Type B pancreatic cell (in vitro differentiated cells): Measurements from ENCODE around the gene GPR18. TPM values are rescaled to one million over a fixed set of nuclear protein-coding genes. Genes with fewer than 3 reads are reported as not detected.

Source experiments
- DNase-seq: peaks from one replicate; pipeline ENCODE4 v3.0.0; 2021; ENCODE audit warnings: mixed read lengths; ENCODE audit not compliant: unreplicated experiment; ENCODE audit errors: extremely low spot score
- H3K27ac Mint-ChIP-seq: 2 replicates; pipeline ENCODE4 v1.8.0; 2021; ENCODE audit warnings: mild to moderate bottlenecking, mixed read lengths
- H3K27me3 Mint-ChIP-seq: 2 replicates; pipeline ENCODE4 v1.8.0; 2021; ENCODE audit warnings: mixed read lengths
- H3K36me3 Mint-ChIP-seq: 2 replicates; pipeline ENCODE4 v1.8.0; 2021; ENCODE audit warnings: mixed read lengths
- H3K4me1 Mint-ChIP-seq: one replicate; pipeline ENCODE4 v1.8.0; 2021; ENCODE audit warnings: mixed read lengths; ENCODE audit not compliant: unreplicated experiment
- H3K4me3 Mint-ChIP-seq: 2 replicates; pipeline ENCODE4 v1.8.0; 2021; ENCODE audit warnings: mild to moderate bottlenecking, mixed read lengths
- H3K9me3 Mint-ChIP-seq: 2 replicates; pipeline ENCODE4 v1.8.0; 2021; ENCODE audit warnings: mixed read lengths
- total RNA-seq: library from RNA; stranded (reverse); gene quantifications from 2 replicates; pipeline ENCODE4 v1.2.1, GENCODE V29; 2021; ENCODE audit warnings: low replicate concordance
- TF ChIP-seq, protein P1 (sequence below): fragments of 200-600 bp; sonication (generic); conservative IDR thresholded peaks from 2 replicates; pipeline ENCODE4 v1.5.0; 2021; ENCODE audit warnings: antibody characterized with exemption, mild to moderate bottlenecking

The GPR18 gene
- total RNA-seq, 1 donor from 2014 or later = not detected

- DNase-seq = no peak
- no peaks in the 10 kb centered on the region for H3K27me3 Mint-ChIP-seq
- H3K27ac Mint-ChIP-seq = no peak overlapping the region
- H3K4me1 Mint-ChIP-seq = peaks cover 41% of the 10 kb centered on the region
- peaks cover 39% of the 10 kb centered on the region for H3K36me3 Mint-ChIP-seq
- TF ChIP-seq, protein P1, sequence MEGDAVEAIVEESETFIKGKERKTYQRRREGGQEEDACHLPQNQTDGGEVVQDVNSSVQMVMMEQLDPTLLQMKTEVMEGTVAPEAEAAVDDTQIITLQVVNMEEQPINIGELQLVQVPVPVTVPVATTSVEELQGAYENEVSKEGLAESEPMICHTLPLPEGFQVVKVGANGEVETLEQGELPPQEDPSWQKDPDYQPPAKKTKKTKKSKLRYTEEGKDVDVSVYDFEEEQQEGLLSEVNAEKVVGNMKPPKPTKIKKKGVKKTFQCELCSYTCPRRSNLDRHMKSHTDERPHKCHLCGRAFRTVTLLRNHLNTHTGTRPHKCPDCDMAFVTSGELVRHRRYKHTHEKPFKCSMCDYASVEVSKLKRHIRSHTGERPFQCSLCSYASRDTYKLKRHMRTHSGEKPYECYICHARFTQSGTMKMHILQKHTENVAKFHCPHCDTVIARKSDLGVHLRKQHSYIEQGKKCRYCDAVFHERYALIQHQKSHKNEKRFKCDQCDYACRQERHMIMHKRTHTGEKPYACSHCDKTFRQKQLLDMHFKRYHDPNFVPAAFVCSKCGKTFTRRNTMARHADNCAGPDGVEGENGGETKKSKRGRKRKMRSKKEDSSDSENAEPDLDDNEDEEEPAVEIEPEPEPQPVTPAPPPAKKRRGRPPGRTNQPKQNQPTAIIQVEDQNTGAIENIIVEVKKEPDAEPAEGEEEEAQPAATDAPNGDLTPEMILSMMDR = no peak
- peaks cover 12% of the 10 kb centered on the region for H3K9me3 Mint-ChIP-seq
- H3K4me3 Mint-ChIP-seq = no peak overlapping the region
Observed at GRCh38 chr13:99227909-99228688, 30.1 kb downstream of the GPR18 start.

GRCh38 chr13:99227331-99227900 lies 30.8 kb downstream of the GPR18 start:
- H3K4me1 Mint-ChIP-seq = peaks cover 41% of the 10 kb centered on the region
- peaks cover 18% of the 10 kb centered on the region for H3K9me3 Mint-ChIP-seq
- H3K27ac Mint-ChIP-seq = no peak overlapping the region
- no peak for DNase-seq
- H3K27me3 Mint-ChIP-seq = no peaks in the 10 kb centered on the region
- peaks cover 44% of the 10 kb centered on the region for H3K36me3 Mint-ChIP-seq
- TF ChIP-seq, protein P1 = no peak
- H3K4me3 Mint-ChIP-seq = no peak overlapping the region

DNA sequence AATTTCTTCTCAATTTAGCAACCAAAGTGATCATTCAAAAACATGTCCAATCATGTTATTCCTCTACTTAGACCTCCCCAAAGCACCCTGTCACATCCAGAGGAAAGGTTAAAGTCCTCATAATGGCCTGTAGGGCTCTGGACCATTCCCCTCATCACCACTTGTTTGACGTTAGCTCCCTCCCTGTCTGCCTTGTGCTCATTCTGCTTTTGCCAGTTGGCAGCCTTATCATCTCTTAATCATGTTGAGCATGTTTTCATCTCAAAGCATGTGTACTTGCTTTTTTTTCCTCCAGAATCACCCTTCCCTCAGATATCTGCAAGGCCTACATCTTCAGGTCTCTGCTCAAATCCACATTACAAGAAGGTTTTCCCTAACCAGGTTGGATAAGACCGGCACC lies 31.7 kb downstream of the GPR18 start:
- TF ChIP-seq, protein P1 = no peak
- Mint-ChIP-seq H3K4me3 (no peak overlapping the region), H3K27ac (no peak overlapping the region), H3K27me3 (no peaks in the 10 kb centered on the region), H3K36me3 (peaks cover 48% of the 10 kb centered on the region), H3K9me3 (peaks cover 21% of the 10 kb centered on the region), H3K4me1 (peaks cover 37% of the 10 kb centered on the region)
- no peak for DNase-seq

DNA sequence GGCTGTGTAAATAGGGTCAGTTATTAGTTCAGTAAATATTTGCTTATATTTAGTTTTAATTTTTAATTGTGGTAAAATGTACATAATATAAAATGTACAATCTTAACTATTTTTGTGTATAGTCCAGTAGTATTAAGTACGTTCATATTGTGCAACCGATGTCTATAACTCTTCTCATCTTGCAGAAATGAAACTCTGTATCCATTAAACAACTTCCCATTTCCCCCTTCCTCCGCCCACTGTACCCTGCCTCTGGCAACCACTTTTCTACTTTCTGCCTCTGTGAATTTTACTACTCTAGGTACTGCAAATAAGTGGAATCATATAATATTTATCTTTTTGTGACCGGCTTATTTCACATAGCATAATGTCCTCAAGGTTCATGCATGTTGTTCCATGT lies 33.1 kb downstream of the GPR18 start:
- TF ChIP-seq, protein P1 = no peak
- H3K27me3 Mint-ChIP-seq = no peaks in the 10 kb centered on the region
- H3K4me3 Mint-ChIP-seq = no peak overlapping the region
- no peak overlapping the region for H3K27ac Mint-ChIP-seq
- H3K9me3 Mint-ChIP-seq = peaks cover 21% of the 10 kb centered on the region
- H3K36me3 Mint-ChIP-seq = peaks cover 48% of the 10 kb centered on the region
- DNase-seq = no peak
- peaks cover 41% of the 10 kb centered on the region for H3K4me1 Mint-ChIP-seq

- Mint-ChIP-seq H3K36me3 (peaks cover 46% of the 10 kb centered on the region), H3K4me1 (peaks cover 44% of the 10 kb centered on the region), H3K27me3 (no peaks in the 10 kb centered on the region), H3K4me3 (no peak overlapping the region), H3K27ac (no peak overlapping the region), H3K9me3 (peaks cover 21% of the 10 kb centered on the region)
- no peak for DNase-seq
- TF ChIP-seq, protein P1 = no peak
Observed at GRCh38 chr13:99224021-99224420, 34.2 kb downstream of the GPR18 start.
